ENCODE data around the gene USP15.

USP15 gene

GRCh38 chr12:62248873-62249272, 11.3 kb upstream of the USP15 start:
- peak; percentile 46 for DNase-seq (ENCODE audit: low read depth)
- no peak for TF ChIP-seq CTCF (conservative IDR thresholded peaks at IDR 0.05; ENCODE audit: low read length)
- no peak overlapping the region for H3K4me3 ChIP-seq (ENCODE audit: low read length)

DNA sequence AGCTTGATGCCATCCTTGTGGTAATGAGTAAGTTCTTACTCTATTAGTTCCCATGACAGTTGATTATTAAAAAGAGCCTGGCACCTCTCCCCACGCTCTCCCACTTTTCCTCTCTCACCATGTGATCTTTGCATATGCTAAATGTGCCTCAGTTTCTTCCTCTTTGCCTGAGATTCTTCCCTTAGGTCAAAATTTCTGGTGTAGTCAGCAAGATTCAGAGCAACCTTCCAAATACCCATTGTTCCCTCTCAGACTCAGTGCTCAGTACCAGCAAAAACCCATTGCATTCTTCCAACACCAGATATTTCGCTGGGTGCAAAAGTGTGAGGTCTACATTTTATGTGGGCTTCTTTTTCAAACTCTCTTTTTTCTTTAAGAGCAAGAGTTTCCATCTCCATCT, 10.8 kb upstream of the USP15 start:
- TF ChIP-seq CTCF (conservative IDR thresholded peaks at IDR 0.05; ENCODE audit: low read length), result no peak
- H3K4me3 ChIP-seq (ENCODE audit: low read length), result no peak overlapping the region
- DNase-seq (ENCODE audit: low read depth), result no peak

GRCh38 chr12:62250671-62251608, 9.3 kb upstream of the USP15 start:
- H3K4me3 ChIP-seq (ENCODE audit: low read length), result no peak overlapping the region
- peak; percentile 56 for DNase-seq (ENCODE audit: low read depth)
- TF ChIP-seq CTCF (conservative IDR thresholded peaks at IDR 0.05; ENCODE audit: low read length), result no peak

DNA sequence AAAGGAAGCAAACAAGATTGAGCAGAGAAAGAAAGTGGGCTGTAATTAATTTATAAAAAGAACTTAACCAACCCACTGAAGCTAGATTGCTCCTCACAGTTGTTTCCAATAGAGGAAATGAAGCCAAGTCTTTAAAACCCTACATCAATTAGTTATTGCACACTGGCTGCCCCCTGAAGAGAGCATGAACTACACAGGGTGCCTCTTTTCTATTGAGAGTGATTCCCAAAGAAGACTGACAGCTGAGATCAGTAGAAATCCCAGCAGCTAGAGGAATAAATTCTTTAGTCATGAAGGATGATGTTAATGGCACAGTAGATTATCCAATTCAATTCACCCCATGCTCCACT, 8.6 kb upstream of the USP15 start:
- H3K4me3 ChIP-seq (ENCODE audit: low read length), result no peak overlapping the region
- no peak for DNase-seq (ENCODE audit: low read depth)
- no peak for TF ChIP-seq CTCF (conservative IDR thresholded peaks at IDR 0.05; ENCODE audit: low read length)

- H3K4me3 ChIP-seq (ENCODE audit: low read length), result no peak overlapping the region
- no peak for DNase-seq (ENCODE audit: low read depth)
- no peak for TF ChIP-seq CTCF (conservative IDR thresholded peaks at IDR 0.05; ENCODE audit: low read length)
Measured at GRCh38 chr12:62252576-62252975, 7.6 kb upstream of the USP15 start.

GRCh38 chr12:62254967-62255366, 5.2 kb upstream of the USP15 start:
- no peak overlapping the region for H3K4me3 ChIP-seq (ENCODE audit: low read length)

More at GRCh38 chr12:62254967-62255366, 5.2 kb upstream of the USP15 start:
- no peak for DNase-seq (ENCODE audit: low read depth)
- no peak for TF ChIP-seq CTCF (conservative IDR thresholded peaks at IDR 0.05; ENCODE audit: low read length)
